LNCaP clone FGC (cell line): ENCODE measurements around the gene OPN3.

ENCODE experiments used
- DNase-seq: peaks from one replicate; pipeline ENCODE4 v3.0.0-alpha.2; 2011; ENCODE audit warnings: low read depth
- H3K4me3 ChIP-seq: 2 replicates; pipeline ENCODE4 v1.5.1; 2011; ENCODE audit warnings: mild to moderate bottlenecking, low read depth, low read length, control low read depth
- CTCF ChIP-seq: IDR thresholded peaks from 2 replicates; pipeline ENCODE4 v1.5.1; 2012; ENCODE audit warnings: mild to moderate bottlenecking; ENCODE audit not compliant: control insufficient read depth, insufficient read depth; ENCODE audit errors: extremely low read depth

Gene OPN3

GRCh38 chr1:241555526-241555925, 84.6 kb downstream of the OPN3 start:
- no peak for TF ChIP-seq CTCF
- peak; percentile 15 for DNase-seq
- H3K4me3 ChIP-seq, result no peak overlapping the region

GRCh38 chr1:241553886-241554592, 86.1 kb downstream of the OPN3 start:
- TF ChIP-seq CTCF, result no peak
- H3K4me3 ChIP-seq, result no peak overlapping the region
- no peak for DNase-seq

- H3K4me3 ChIP-seq, result no peak overlapping the region
- no peak for DNase-seq
- TF ChIP-seq CTCF, result no peak
Observed at GRCh38 chr1:241551759-241552638, 88.2 kb downstream of the OPN3 start.

GRCh38 chr1:241550318-241550717, 89.9 kb downstream of the OPN3 start:
- no peak for TF ChIP-seq CTCF
- DNase-seq, result no peak
- H3K4me3 ChIP-seq, result no peak overlapping the region

GRCh38 chr1:241548008-241548407, 92.2 kb downstream of the OPN3 start:
- no peak overlapping the region for H3K4me3 ChIP-seq
- no peak for DNase-seq
- no peak for TF ChIP-seq CTCF
